HG02852 (cell line): ENCODE results near the gene INTS11.

Experiments used
- ATAC-seq: cut with Tn5 transposase; IDR thresholded peaks from one replicate; pipeline ENCODE4 v1.9.1; 2021; ENCODE audit warnings: mild to moderate bottlenecking, moderate library complexity; ENCODE audit not compliant: unreplicated experiment

INTS11 gene

GRCh38 chr1:1345384-1345783, 20.9 kb upstream of the INTS11 start:
- ATAC-seq = no peak

GRCh38 chr1:1344655-1345361, 20.3 kb upstream of the INTS11 start:
- no peak for ATAC-seq

DNA sequence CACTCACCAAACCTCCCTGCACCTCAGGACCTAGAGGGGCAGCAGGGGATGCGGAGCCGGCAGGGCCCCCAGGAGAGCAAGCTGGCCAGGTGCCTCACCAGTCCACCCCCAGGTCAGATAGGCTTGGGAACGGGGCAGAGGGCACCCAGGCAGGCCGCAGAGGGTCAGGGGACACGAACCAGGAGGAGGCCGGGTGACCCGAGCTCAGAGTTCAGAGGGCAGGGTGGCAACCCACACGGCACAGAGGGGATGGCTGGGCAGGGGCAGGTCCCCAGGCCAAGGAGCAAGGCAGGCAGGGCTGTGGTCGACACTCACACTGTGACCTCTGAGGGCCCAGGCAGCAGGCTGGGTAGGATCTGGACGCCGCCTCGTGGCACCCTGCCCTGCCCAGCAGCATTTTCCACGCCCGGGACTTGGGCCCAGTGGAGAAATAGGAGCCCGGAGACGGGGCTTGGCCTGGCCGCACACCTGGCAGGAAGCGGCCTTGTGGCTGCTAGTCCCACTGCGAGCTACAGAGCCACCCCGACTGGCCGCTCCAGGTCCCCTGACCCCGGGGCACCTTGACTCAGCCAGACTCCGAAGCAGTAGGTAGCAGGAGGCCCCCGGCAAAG, 19.5 kb upstream of the INTS11 start:
- no peak for ATAC-seq

- ATAC-seq = no peak
Observed at GRCh38 chr1:1342584-1343115, 18.2 kb upstream of the INTS11 start.

DNA sequence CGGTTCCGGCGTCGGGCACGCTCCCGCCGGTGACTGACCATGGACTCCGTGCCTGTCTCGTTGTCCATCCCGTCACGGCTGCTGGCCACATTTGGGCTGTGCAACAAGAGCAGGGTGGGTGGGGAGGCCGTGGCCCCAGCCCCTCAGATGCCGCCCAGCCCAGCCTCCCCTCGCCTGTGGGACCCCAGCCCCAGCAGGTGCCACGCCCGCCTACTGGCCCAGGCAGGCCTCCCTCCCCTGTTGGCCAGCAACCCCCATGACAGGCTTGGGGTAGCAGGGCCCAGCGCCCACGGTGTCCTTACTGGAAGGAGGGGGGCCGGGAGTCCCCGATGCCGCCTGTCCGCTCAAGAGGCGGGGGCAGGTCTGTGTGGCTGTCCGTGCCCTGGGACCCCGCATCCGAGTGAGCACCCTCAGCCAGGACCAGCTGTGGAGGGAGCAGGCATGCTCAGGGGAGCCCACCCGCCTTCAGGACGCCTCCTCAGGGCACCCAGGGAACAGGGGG, 17.7 kb upstream of the INTS11 start:
- ATAC-seq = no peak

DNA sequence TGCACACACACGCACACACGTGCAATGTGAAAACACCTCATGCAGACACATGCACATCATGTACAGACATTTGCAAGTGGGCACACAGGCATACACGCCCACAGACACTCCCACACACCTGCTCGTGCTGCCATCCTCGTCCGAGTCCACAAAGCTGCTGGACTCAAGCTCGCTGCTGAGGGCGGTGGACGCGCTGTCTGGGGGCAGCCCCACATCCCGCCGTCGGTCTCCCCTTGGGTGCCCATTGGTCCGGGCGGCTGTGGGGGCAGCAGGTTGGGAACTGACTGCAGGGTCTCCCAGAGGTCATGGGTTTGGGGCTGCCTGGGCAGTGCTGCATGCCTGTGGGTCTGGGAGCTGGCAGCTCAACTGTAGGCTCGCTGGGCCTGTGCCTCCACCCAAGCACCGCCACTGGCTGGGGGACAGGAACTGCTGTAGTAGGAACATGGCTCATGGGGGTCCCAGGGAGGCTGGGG, 17.1 kb upstream of the INTS11 start:
- ATAC-seq = no peak

DNA sequence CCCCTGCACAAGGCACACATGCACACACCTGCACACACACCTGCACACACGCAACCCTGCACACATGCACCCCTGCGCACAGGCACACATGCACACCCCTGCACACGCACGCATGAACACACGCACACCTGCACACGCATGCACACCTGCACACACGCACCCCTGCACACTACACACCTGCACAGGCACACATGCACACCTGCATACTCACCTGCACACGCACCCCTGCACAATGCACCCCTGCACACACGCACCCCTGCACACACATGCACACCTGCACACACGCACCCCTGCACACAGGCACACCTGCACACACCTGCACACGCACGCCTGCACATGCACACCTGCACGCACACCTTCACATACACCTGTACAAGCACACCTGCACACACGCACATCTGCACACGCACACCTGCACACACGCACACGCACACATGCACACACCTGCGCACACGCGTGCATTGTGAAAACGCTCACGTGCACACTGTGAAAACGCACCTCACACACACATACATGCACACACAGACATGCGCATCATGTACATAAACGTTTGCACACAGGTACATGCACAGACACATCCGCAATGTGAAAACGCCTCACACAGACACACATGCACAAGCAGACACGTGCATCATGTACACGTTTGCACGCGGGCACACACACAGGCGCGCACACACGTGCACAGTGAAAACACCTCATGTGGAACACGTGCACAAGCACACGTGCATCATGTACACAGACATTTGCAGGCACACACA, 16.5 kb upstream of the INTS11 start:
- no peak for ATAC-seq

- no peak for ATAC-seq
Observed at GRCh38 chr1:1340185-1340584, 15.7 kb upstream of the INTS11 start.

- no peak for ATAC-seq
Observed at GRCh38 chr1:1338278-1338677, 13.8 kb upstream of the INTS11 start.

DNA sequence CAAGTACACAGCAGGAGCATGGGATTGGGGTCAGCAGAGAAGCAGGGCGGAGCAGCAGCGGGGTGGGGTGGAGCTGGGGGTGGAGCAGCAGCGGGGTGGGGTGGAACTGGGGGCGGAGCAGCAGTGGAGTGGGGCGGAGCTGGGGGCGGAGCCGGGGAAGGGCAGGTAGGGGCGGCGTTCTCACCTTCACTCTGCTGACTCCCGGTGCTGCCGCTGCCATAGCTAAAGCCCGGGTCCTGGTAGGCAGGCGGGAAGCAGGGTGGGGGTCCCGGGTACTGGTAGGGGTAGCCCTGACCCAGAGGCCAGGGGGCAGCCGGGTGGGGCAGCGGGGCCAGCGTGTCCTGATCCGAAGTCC, 13.3 kb upstream of the INTS11 start:
- ATAC-seq = no peak

- ATAC-seq = no peak
Observed at GRCh38 chr1:1336931-1337792, 12.7 kb upstream of the INTS11 start.

- ATAC-seq = no peak
Observed at GRCh38 chr1:1336446-1336845, 12.0 kb upstream of the INTS11 start.

- no peak for ATAC-seq
Observed at GRCh38 chr1:1335792-1336248, 11.4 kb upstream of the INTS11 start.

DNA sequence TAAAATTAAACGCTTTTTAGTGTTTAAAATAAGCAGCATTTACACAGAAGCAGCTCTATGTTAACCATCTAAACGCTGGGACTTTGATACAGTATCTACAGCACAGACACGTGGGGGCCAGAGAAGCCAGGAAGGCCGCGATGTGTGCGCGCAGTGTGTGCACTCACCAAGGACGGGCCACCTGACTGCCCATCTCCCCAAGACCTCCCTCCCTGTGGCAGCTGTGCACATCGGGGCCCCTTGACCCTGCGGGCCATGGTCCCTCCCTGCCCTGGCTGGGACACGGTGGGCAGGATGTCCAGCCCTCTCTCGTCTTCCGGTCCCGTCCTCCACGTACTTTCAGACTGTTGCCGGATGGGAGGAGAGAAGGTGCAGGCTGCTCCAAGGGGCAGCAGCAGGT, 10.8 kb upstream of the INTS11 start:
- no peak for ATAC-seq

- ATAC-seq = no peak
Observed at GRCh38 chr1:1334835-1335234, 10.4 kb upstream of the INTS11 start.

DNA sequence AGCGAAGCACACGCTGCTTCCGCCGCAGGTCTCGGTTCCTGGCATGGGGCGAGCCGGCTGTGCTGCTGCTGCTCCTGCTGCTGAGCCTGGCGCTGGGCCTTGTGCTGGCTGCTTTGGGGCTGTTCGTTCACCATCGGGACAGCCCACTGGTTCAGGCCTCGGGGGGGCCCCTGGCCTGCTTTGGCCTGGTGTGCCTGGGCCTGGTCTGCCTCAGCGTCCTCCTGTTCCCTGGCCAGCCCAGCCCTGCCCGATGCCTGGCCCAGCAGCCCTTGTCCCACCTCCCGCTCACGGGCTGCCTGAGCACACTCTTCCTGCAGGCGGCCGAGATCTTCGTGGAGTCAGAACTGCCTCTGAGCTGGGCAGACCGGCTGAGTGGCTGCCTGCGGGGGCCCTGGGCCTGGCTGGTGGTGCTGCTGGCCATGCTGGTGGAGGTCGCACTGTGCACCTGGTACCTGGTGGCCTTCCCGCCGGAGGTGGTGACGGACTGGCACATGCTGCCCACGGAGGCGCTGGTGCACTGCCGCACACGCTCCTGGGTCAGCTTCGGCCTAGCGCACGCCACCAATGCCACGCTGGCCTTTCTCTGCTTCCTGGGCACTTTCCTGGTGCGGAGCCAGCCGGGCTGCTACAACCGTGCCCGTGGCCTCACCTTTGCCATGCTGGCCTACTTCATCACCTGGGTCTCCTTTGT, 9.2 kb upstream of the INTS11 start:
- no peak for ATAC-seq

GRCh38 chr1:1332774-1333480, 8.5 kb upstream of the INTS11 start:
- ATAC-seq = no peak

- ATAC-seq = no peak
Observed at GRCh38 chr1:1332031-1332755, 7.7 kb upstream of the INTS11 start.
